ENCODE data around the gene ARRDC1.
A peak's percentile ranks its signal among the peaks of the same experiment; 100 is the strongest.
"Not testable (repeated sequence)": the region's sequence is repeated elsewhere in the genome, so short reads cannot be mapped to it uniquely, and the experiment has no call there.

The ARRDC1 gene, protein sequence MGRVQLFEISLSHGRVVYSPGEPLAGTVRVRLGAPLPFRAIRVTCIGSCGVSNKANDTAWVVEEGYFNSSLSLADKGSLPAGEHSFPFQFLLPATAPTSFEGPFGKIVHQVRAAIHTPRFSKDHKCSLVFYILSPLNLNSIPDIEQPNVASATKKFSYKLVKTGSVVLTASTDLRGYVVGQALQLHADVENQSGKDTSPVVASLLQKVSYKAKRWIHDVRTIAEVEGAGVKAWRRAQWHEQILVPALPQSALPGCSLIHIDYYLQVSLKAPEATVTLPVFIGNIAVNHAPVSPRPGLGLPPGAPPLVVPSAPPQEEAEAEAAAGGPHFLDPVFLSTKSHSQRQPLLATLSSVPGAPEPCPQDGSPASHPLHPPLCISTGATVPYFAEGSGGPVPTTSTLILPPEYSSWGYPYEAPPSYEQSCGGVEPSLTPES

DNA sequence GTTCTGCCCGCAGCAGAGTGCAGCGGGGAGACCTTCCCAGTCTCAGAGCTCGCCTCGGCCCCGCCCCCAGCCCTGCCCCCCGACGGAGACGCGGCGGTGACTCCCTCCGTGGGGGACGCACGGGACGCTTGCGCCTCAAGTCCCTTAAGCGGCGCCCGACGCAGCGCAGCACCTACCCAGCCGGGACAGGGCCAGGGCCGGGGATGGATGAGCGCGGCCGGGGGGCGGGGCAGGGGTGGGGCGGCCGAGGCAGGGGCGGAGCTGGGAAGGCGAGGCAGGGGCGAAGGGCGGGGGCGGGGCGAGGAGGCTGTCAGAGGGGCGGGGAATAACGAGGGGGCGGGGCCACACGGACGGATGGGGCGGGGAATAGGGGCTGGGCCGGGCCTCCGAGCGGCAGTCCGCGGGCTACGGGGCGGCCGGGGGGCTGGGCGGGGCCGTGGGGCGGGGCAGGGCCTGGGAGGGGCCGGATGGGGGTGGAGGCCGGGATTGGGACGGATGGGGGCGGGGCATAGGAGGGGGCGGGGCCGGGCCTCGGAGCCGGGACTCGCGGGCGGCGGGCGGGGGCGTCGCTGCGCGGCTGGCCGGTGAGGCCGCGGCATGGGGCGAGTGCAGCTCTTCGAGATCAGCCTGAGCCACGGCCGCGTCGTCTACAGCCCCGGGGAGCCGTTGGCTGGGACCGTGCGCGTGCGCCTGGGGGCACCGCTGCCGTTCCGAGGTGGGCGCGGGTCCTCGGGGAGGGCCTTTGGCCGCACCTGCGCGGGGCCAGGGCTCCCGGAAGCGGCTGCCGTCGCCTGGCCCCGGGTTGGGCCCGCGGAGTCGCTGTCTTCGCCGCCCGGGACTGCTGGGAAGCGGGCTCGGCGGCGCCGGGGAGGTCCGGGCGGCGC, at the start of gene ARRDC1:
ARRDC1 (plus strand) TSS at position 566 of the 884 bp plus-strand sequence; CDS start at position 598, 32 bp downstream.
- DNase-seq (ENCODE audit: low spot score) = peak; percentile 97

DNA sequence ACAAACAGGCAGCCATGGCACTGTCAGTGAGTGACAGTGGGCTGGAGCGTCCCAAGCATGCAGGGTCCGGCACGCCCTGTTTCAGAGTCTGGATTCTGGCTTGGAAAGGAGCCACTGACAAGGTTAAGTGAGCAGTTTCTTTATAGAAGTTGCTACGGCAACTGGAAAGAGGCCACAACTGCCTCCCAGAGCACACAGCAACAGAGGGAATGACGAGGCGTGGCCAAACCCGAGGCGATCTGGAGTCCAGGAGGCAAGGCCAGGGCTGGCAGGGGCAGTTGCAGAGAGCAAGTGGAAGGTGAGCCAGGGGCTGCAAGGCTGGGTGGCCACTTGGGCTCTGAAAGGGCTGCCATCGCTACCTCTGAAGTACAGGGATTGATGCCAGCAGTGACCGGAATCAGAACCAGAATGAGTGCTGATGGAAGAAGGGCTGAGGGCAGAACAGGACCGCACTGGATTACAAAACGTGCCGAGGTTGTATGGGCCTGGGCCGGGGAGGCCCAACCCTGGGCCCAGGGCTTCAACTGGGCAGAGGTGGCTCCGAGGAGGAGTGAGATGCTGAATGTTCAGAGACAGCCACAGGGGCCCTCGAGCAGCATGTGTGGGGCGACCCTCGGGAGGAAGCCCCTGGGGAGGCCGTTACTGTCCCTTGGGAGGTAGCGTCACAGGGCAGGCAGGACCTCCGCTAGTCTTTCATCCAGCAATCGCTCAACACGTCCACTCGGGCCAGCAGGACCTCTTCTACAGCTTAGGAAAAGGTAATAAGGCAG, 49.2 kb upstream of the ARRDC1 start:
- no peak for DNase-seq (ENCODE audit: low spot score)

DNA sequence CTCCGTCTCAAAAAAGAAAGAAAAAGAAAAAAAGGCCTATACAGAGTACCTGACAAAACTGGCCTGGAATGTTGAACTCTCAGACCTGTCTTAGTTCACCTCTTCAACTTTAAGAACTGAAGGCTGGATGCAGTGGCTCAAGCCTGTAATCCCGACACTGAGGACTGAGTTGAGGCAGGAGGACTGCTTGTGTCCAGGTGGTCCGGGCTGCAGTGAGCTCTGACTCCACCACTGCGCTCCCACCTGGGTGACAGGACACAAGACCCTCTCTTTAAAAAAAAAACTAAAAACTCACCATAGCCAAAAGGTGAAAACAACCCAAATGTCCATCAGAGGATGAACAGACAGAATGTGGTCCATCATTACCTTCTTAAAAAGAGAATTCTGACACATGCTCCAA, 47.4 kb upstream of the ARRDC1 start:
- no peak for DNase-seq (ENCODE audit: low spot score)

DNA sequence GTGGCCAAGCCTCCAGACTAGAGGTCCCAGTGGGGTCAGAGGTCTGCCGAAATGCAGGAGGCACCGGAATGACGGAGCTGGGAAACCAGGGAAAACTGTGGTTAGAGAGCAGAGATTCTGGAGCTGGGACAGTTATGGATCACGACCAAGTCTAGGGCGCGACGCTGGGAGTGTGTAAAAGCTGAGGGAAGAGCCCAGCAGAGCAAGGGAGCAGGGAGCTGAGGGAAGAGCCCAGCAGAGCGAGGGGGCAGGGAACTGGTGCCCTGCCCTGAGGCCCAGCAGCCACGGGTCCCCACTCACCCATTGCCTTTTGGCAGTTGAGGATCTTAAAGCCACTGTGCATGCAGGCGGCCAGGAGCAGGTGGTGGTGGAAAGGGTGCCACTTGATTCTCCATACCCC, 41.4 kb upstream of the ARRDC1 start:
- DNase-seq (ENCODE audit: low spot score) = no peak

DNA sequence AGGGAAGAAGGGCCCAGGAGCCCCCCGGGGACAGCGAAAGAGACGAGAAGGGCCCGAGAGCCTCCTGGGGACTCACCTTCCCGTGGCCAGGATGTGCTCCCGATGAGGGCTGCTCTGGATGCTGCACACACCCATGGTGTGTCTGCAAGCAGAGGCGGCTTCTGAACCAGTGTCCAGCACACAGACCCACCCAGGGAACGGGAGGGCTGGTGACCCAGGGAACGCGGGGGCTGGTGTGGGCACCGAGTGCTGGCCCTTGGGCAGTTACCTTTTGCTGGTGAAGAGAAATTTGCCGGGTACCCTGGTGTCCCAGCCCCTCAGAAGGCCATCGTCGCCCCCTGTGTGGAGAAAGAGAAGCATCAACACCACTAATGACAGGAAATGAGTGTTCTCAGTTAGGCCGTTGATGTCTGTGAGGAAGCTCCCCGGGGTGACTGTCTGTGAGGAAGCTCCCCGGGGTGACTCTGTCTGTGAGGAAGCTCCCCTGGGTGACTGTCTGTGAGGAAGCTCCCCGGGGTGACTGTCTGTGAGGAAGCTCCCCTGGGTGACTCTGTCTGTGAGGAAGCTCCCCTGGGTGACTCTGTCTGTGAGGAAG, 40.6 kb upstream of the ARRDC1 start:
- DNase-seq (ENCODE audit: low spot score) = no peak

DNA sequence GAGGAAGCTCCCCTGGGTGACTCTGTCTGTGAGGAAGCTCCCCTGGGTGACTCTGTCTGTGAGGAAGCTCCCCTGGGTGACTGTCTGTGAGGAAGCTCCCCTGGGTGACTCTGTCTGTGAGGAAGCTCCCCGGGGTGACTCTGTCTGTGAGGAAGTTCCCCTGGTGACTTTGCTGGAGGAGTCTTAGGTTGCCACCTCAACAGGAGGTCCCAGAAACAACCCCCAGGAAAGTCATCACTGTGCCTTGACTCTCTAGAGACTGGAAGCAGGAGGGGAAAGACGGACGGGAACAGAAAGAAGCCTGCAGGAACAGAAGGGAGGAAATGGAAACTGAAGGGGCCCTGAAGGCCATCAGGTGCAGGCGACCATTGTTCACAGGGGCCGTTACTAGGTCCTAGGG, 37.0 kb upstream of the ARRDC1 start:
- not testable (repeated sequence) for DNase-seq (ENCODE audit: low spot score)

DNA sequence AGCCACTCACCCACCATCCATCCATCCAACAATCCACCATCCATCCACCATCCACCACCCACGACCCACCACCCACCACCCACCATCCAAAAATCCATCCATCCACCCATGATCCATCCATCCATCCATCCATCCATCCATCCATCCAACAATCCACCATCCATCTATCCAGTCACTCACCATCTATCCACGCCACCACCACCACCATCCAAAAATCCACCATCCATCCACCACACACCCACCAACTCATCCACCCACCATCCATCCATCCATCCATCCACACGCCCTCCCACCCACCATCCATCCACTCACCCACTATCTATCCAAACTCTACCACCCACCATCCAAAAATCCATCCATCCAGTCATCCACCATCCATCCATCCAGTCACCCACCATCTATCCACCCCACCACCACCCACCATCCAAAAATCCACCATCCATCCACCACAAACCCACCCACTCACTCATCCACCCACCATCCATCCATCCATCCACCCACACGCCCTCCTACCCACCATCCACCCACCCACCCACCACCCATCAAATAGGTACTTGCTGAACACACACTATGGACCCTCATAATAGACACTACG, 35.8 kb upstream of the ARRDC1 start:
- no peak for DNase-seq (ENCODE audit: low spot score)

DNA sequence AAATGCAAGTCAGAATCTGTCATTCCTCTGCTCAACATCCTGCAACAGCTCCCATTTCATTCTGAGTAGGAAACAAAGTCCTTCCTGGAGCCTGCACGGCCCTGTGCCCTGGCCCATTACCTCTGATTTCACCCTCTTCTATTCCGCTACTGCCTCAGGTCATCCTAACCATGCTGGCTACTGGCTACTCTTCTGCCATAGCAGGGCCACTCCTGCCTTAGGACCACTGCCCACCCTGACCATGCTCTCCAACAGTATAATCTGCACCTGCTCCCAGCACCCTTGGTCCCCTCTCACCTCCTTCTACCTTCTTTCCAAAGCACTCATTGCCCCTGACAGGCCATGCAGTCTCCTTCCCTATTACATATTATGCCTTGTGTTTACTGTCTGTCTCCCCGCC, 34.9 kb upstream of the ARRDC1 start:
- DNase-seq (ENCODE audit: low spot score) = no peak

DNA sequence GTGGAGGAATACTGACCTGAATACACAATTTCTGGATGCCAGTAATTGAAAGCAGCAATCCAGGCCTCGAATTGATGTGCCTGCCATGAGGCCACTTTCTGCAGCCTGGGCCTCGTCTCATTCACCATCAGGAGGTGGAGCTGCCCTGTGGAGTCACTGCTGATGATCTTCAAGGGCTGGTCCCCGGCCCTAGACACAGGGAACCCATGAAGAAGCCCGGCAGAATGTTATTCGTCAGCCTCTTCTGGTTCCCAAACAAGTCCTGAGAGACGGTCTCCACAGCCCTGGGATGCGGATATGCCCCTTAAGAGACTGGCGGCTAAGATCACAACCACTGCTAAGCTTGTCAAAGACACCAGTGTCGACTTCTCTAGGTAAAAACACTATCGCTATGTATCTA, 31.3 kb upstream of the ARRDC1 start:
- DNase-seq (ENCODE audit: low spot score) = no peak

DNA sequence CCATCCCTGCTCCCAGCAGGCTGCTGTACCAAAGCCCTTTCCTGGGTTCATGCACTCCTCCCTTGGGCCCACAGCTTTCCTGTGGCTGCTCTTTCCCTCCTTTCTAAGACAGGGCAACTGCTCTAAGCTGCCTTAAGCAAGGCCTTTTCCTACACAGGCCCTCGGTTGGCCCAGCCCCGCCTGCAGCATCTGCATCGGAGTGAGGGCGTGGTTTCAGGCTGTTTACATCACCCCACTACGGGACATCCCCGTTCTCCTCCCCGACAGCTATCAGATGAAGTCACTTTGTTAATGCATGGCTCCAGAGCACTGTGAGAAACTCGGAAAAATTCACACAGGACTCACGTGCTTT, 30.1 kb upstream of the ARRDC1 start:
- no peak for DNase-seq (ENCODE audit: low spot score)

DNA sequence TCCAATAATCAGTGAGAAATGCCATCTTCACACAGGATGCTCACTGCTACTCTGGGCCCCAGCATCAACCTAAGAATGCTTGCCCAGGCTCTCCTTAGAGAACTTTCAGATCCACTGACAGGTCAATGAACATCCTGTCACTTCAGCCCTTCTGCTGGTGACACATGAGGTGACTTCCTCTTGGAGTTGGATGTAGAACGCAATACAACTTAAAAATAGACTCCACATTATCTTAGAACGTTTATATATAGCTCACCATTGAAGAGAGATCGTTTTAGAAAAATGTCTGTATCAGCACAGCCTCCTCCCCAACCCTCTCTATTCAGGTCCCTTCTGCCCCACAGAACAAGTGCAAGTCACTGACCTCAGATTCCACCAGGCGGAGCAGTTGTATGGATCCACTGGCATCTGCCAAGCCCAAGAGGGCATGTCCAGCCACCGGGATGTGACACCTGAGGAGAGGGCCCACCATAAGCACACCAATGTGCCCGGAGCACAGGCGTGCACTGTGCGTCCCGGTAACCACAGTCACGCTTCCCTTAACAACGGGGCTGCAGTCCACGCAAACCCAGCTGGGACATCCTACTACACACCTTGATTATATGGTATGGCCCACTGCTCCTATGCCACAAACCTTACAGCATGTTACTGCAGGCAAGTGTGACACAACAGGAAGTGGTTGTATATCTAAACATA, 29.6 kb upstream of the ARRDC1 start:
- no peak for DNase-seq (ENCODE audit: low spot score)

DNA sequence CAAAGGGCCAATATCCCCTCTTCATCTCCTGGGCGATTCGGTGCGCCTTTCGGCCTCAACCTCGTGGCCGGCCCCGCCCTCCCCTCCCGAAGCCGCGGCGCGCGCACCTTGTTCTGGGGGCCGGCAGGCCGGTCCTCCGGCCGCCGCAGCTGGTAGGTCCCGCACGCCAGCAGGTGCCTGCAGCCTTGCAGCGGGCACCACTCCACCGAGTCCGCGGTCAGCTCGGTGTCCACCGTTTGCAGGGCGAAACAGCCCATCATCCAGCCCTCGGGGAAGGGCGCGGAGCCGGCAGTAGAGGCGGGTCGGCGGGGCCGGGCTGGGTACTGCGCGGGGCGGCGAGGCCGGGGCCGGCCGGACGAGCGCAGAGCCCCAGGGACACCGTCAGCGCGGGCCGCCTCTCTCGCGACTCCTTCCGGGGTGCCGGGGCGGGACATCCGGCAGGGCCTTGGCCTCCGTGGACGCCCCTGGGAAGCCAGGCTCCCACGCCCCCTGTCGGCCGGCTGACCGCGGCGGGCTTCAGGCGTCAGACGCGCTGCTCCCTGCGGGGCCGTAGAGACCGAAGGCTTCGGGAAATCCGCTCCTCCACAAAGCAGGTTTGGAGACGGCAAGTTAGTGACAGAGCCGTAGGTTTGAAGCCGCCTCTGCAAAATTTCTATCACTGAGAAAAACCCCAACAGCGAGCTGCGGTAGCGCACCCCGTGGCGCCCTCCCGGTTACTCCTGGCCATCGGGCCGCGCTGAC, 26.8 kb upstream of the ARRDC1 start, which contains the start of gene DPH7:
DPH7 (minus strand) TSS at position 408 of the 741 bp plus-strand sequence; CDS start at position 260, 148 bp downstream.
- DNase-seq (ENCODE audit: low spot score) = peak; percentile 96

DNA sequence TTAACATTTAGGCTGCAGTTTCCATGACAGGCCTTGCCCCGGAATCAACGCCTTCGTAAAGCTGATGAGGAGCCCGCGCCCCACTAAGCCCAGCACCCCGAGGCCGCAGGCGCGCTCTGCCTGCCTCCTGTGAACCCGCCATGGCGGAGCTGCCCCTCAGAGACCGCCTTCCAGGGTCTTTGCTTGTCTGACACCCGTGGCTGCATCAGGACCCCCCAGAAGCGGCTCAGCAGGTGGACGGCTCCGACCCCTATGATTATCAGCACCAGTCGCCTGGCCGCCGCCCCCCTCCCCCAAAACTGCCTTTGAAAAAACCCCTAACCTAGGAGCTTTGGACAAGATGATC, 26.3 kb upstream of the ARRDC1 start:
- DNase-seq (ENCODE audit: low spot score) = no peak

DNA sequence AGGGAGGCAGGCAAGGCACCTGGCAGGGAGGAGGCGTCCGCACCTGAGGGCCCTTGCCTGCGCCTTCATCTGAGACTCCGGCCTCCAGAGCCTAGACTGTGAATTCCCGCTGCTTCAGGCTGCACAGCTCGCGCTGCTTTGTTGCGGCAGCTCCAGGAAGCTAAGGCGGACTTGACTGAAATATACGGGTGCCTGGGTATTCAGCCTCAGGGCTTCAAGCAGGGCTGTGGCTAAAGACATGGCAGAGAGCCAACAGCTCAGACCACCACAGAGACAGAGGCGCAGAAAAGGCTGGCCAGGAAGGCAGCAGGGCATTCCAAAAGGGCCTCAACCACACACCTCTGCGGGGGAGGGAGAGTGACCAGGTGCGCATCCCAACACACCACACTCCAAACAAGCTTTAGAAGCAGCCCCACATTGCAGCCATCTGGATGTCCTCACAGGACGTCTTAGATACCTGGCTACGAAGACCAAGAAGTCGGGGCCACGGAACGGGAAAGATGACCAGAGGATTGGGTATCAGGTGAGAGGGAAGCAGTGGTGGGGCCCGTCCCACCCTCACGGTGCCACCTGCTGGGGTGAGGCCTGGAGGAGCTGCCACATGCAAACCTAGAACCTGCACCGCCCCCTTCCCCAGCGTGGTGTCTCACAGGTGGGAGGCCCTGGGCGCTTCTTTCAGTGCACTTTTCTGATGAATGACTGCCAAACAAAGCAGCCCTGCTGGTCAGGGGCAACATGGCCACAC, 25.1 kb upstream of the ARRDC1 start:
- DNase-seq (ENCODE audit: low spot score) = no peak

DNA sequence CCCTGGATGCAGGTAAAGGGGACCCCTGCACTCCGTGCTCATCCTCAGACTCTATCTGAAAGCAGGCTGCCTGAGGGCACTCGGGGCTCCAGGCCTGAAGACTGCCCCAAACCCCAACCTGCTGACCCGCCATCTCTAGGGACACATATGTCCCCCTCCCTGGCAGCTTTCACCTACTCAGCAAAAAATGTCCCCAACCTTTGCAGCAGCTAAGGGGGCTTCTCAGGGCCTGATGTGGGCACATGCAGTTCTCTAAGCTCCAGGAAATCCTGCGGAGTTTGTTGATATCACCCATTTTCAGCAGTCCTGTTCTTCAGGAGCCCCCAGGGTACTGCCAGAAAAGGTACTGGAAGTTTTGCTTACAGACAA, 24.5 kb upstream of the ARRDC1 start:
- DNase-seq (ENCODE audit: low spot score) = no peak

DNA sequence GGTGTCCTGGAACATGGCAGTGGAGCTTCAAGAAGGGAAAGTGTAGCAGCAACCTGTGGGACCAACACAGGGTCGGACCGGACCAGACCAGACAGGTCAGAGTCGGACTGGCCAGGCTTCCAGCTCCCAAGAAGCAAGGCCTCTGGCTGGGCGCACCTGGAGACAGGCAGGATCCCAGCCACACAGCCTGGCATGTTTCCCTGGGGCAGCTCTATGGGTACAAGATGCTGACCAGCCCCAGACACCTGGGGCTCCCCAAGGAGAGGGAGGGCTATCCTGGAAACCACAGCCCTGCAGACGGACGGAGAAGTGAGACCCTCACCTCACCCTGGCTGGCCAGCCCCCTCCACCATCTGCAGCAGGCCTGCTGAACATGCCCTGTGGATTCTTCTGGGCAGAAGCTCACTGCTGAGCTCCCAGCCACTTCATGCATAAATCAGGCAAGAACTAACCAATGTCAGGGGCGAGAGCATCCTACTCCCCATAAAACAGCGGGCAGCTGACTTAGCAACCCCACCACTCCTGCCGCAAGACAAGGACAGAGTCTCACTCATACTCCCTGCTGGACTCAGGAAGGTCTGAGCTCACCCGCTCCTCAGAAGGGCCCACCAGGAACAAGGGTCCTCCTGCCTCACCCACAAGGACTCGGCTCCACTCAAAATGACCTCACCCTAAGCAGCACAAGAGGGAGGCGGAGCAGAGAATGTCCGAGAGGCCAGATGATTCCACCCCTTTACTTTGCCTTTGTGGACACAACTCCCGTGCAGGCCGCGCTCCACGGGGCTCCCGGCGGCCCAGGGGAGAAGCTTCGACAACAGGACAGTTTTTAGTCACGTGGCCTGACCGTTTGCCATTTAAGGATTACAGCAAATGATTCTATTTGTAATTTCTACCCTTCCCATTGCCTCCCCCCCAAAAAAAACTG, 23.9 kb upstream of the ARRDC1 start:
- DNase-seq (ENCODE audit: low spot score) = no peak

DNA sequence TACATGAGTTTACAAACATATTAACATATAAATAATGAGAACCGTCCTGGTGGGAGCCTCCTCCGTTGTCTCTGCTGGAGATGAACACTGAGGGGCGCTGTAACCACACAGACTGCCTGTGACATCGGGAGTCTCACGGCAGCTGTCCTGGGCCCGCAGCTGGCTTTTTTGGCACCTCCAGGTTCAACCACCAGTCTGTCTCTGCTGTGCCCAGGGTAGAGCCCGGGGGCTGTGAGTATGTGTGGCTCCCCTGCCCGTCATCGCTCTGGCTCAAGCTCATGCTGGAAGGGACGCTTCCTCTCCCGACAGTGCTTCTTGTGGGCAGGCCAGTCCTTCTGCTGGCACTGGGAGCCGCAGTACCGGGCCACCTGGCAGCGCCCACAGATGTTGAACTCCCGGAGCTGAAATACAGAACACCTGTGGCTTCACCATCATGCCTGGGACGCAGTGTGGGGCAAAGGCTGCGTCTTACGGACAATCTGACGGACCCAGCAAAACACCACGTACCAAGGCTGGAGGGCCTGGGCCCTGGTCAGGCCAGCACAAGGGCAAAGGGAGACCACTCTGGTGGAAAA, 23.1 kb upstream of the ARRDC1 start:
- DNase-seq (ENCODE audit: low spot score) = no peak

DNA sequence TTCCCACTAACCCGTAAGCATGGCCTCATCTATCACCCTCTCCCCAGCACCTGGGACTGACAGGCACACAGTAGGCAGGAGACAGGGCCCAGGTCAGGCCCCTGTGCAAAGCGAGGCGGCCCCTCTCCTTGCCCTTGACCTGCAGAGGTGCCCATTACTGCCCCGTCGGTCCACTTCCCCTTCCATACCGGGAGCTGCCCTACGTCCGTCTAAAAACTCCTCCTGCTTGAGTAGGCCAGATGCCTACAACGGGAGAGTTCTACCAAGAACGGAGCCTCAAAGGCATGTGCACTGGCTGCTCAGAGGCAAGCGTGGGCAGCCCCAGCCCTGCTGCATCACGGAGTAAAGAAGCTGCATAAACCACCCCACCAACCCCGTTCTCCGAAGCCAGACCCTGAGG, 22.1 kb upstream of the ARRDC1 start:
- DNase-seq (ENCODE audit: low spot score) = no peak

Measured in left forelimb (tissue), 1 donor.